Cardiac muscle cell (in vitro differentiated cells and primary cell): ENCODE measurements around the gene DSTN. TPM values are rescaled to one million over a fixed set of nuclear protein-coding genes. Genes with fewer than 3 reads are reported as not detected.
A peak's percentile ranks its signal among the peaks of the same experiment; 100 is the strongest.

Experiments
- DNase-seq, 2 donors: peaks; one replicate each; pipeline versions ENCODE4 v3.0.0 to v3.0.0-alpha.2; 2010 to 2017; ENCODE audit warnings: low read depth in 1 of 2, low spot score in 1 of 2
- H3K27ac ChIP-seq: fragments of 200-600 bp; sonication (generic); 2 replicates; pipeline ENCODE4 v1.5.1; 2016
- H3K27me3 ChIP-seq: fragments of 200-600 bp; sonication (generic); 2 replicates; pipeline ENCODE4 v1.6.0; 2016; ENCODE audit warnings: control low read depth
- H3K36me3 ChIP-seq: fragments of 200-600 bp; sonication (generic); 2 replicates; pipeline ENCODE4 v1.5.1; 2016; ENCODE audit warnings: control low read depth
- H3K4me1 ChIP-seq: fragments of 200-600 bp; sonication (generic); 2 replicates; pipeline ENCODE4 v1.8.1; 2017; ENCODE audit warnings: low read depth, mild to moderate bottlenecking, mixed run types
- H3K4me3 ChIP-seq: fragments of 200-600 bp; sonication (generic); 2 replicates; pipeline ENCODE4 v1.5.1; 2016; ENCODE audit warnings: mild to moderate bottlenecking
- H3K9me3 ChIP-seq: fragments of 200-600 bp; sonication (generic); 2 replicates; pipeline ENCODE4 v1.5.1; 2017; ENCODE audit warnings: low read depth, mild to moderate bottlenecking, control low read depth
- polyA plus RNA-seq: library from polyadenylated mRNA; unstranded; fragments of >200 nt; fragmentation: Nextera tagmentation; extraction: Ambion mirVana; gene quantifications from 2 replicates; pipeline ENCODE4 v1.2.1, GENCODE V29; 2016
- total RNA-seq: library from RNA; depleted of rRNA; stranded (reverse); fragments of >200 nt; gene quantifications from 2 replicates; pipeline ENCODE4 v1.2.3, GENCODE V29; 2016
- TF ChIP-seq, protein P1 (sequence below): IDR thresholded peaks from 2 replicates; pipeline ENCODE4 v1.5.1; 2012; ENCODE audit warnings: low read depth, mild to moderate bottlenecking, low read length

The DSTN gene
- total and polyA plus RNA-seq, 2 experiments from 2014 or later: 231 to 743 TPM

DNA sequence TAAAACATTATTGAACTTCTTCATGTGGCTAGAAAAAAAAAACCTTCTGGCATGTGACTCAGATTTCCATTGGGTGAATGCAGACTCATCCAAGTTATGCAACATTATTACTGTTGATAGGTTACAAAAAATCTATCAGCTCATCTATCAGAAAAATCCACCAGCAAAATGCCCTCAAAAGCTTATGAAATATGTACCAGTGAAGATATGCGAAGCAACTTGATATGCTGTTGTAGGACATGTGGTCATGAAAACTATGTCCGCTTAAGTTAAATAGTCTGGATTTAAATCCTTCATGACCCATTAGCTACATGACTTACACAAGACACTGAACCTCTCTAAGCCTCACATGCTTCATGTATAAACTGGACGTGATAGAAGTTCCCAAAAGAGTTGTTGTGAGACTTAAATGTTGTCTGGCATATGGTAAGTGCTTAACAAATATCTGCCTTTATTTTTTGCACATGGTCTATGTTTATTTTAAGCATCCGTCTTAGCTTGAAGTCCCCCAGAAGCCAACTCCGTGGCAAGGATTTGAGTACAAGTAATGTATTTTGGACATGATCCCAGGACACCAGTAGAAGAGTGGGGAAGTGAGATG, 26.2 kb upstream of the DSTN start:
- H3K27me3 ChIP-seq: no peaks in the 10 kb centered on the region
- H3K36me3 ChIP-seq: no peaks in the 10 kb centered on the region
- H3K4me3 ChIP-seq: no peak overlapping the region
- DNase-seq: peak in 1 of 2 donors; percentile 60
- no peak overlapping the region for H3K27ac ChIP-seq
- no peaks in the 10 kb centered on the region for H3K4me1 ChIP-seq
- H3K9me3 ChIP-seq: no peaks in the 10 kb centered on the region
- TF ChIP-seq, protein P1, sequence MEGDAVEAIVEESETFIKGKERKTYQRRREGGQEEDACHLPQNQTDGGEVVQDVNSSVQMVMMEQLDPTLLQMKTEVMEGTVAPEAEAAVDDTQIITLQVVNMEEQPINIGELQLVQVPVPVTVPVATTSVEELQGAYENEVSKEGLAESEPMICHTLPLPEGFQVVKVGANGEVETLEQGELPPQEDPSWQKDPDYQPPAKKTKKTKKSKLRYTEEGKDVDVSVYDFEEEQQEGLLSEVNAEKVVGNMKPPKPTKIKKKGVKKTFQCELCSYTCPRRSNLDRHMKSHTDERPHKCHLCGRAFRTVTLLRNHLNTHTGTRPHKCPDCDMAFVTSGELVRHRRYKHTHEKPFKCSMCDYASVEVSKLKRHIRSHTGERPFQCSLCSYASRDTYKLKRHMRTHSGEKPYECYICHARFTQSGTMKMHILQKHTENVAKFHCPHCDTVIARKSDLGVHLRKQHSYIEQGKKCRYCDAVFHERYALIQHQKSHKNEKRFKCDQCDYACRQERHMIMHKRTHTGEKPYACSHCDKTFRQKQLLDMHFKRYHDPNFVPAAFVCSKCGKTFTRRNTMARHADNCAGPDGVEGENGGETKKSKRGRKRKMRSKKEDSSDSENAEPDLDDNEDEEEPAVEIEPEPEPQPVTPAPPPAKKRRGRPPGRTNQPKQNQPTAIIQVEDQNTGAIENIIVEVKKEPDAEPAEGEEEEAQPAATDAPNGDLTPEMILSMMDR: no peak

DNA sequence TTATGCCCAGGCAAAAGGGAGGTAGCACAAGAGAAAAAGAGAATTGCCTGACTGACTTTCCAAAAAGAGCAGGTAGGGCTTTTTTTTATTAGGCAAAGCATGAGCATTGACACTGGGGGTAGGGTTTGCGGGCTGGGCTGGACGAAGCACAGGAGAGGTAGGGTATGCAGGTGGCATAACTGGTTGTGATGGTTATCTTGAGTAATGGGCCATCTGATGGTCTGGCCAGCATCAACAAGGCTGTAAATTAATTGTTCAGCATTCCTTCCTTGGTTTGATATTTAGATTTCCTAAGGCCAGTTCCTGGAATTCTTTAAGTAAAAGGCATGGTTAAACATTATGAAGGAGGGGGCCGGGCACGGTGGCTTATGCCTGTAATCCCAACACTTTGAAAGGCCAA, 24.7 kb upstream of the DSTN start:
- DNase-seq: no peak
- H3K36me3 ChIP-seq: no peaks in the 10 kb centered on the region
- no peaks in the 10 kb centered on the region for H3K4me1 ChIP-seq
- H3K27me3 ChIP-seq: no peaks in the 10 kb centered on the region
- H3K27ac ChIP-seq: no peak overlapping the region
- no peaks in the 10 kb centered on the region for H3K9me3 ChIP-seq
- TF ChIP-seq, protein P1: no peak
- H3K4me3 ChIP-seq: no peak overlapping the region

DNA sequence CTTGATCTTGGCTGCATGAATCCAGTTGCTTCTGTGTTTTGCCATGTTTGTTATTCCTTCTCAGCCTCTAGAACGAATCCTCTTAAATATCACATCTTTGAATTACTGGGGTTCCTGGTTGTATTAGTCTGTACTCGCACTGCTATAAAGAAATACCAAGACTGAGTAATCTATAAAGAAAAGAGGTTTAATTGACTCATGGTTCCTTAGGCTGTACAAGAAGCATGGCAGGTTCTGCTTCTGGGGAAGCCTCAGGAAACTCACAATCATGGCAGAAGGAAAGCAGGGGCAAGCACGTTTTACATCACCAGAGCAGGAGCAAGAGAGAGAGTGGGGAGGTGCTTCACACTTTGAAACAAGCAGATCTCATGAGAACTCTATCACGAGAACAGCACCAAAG, 20.7 kb upstream of the DSTN start:
- DNase-seq: no peak
- no peak overlapping the region for H3K27ac ChIP-seq
- no peaks in the 10 kb centered on the region for H3K4me1 ChIP-seq
- H3K36me3 ChIP-seq: no peaks in the 10 kb centered on the region
- H3K9me3 ChIP-seq: no peaks in the 10 kb centered on the region
- H3K4me3 ChIP-seq: no peak overlapping the region
- TF ChIP-seq, protein P1: no peak
- no peaks in the 10 kb centered on the region for H3K27me3 ChIP-seq

DNA sequence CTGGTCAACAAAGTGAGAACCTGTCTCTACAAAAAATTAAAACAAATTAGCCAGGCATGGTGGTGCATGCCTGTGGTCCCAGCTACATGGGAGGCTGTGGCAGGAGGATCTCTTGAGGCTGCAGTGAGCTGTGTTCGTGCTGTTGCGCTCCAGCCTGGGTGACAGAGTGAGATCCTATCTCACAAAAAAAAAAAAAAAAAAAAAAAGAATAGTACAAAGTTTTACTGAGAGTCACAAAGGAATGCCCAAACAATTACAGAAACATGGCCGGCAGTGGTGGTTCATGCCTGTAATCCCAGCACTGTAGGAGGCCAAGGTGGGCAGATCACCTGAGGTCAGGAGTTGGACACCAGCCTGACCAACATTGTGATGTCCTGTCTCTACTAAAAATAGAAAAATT, 14.8 kb upstream of the DSTN start:
- H3K4me1 ChIP-seq: no peaks in the 10 kb centered on the region
- no peak overlapping the region for H3K4me3 ChIP-seq
- no peaks in the 10 kb centered on the region for H3K9me3 ChIP-seq
- H3K27me3 ChIP-seq: no peaks in the 10 kb centered on the region
- no peaks in the 10 kb centered on the region for H3K36me3 ChIP-seq
- no peak overlapping the region for H3K27ac ChIP-seq
- TF ChIP-seq, protein P1: no peak
- no peak for DNase-seq

DNA sequence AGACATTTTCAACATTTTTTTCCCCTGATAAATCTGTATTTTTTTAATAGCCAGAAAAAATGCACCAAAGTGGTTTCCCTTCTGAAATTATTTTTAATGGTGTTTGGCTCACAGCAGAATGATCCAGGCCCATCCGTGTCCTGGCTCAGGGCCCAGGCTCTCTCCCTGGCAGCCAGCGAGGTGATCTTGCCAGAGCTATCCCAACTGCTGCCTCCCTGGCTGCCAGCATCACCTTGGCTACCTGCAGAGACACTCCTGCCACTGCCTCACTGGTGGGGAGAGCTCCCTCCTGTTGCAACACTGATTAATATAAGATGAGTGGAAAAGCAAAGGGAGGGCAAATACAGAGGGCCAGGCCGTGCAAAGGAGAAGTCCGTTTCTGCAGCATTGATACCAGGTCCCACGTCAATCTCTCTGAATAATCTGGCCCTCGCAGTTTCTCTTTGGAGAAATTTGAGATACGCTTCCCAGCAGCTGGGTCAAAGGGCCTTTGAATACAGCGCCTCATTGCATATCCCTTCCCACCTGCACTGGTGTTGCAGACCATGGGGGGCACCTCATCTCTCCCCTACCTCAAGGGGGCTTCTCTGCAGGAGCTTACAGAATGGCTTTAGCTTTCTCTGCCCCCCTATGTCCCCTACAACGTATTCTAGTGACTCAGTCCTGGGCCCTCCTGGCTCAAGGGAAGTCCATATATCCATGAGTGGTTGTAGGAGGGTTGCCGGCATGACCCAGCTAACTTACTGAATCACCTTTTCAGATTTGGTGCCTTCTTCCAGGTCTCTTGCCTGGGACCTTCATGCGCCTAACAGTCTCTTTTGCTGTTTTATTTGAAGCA, 12.8 kb upstream of the DSTN start:
- H3K9me3 ChIP-seq: no peaks in the 10 kb centered on the region
- H3K36me3 ChIP-seq: no peaks in the 10 kb centered on the region
- TF ChIP-seq, protein P1: no peak
- no peaks in the 10 kb centered on the region for H3K4me1 ChIP-seq
- no peaks in the 10 kb centered on the region for H3K27me3 ChIP-seq
- no peak overlapping the region for H3K4me3 ChIP-seq
- no peak overlapping the region for H3K27ac ChIP-seq
- DNase-seq: peak in 1 of 2 donors; percentile 48
